CD4-positive, alpha-beta T cell treated with Interleukin-15 for 1 hour (primary cell): ENCODE measurements around the gene MLLT1.

ENCODE experiments used
- DNase-seq: peaks from one replicate; pipeline ENCODE4 v3.0.0-alpha.2; 2020

MLLT1 gene

GRCh38 chr19:6220385-6221191 is 59.2 kb downstream of the MLLT1 start:
- DNase-seq, result no peak

GRCh38 chr19:6219586-6220290 is 60.0 kb downstream of the MLLT1 start:
- DNase-seq, result no peak

GRCh38 chr19:6219147-6219525 is 60.6 kb downstream of the MLLT1 start:
- DNase-seq, result no peak

- peak; percentile 76 for DNase-seq
These were observed 61.2 kb downstream of the MLLT1 start for GRCh38 chr19:6218491-6219146.

GRCh38 chr19:6217752-6218334 is 61.9 kb downstream of the MLLT1 start:
- DNase-seq, result no peak

- DNase-seq, result no peak
These were observed 62.6 kb downstream of the MLLT1 start for GRCh38 chr19:6216996-6217751.

GRCh38 chr19:6216236-6216995 is 63.4 kb downstream of the MLLT1 start:
- DNase-seq, result no peak

GRCh38 chr19:6215701-6216235 is 64.0 kb downstream of the MLLT1 start:
- DNase-seq, result no peak

- DNase-seq, result no peak
These were observed 64.8 kb downstream of the MLLT1 start for GRCh38 chr19:6214881-6215541.

GRCh38 chr19:6213696-6214641 is 65.8 kb downstream of the MLLT1 start:
- DNase-seq, result no peak

- no peak for DNase-seq
These were observed 66.5 kb downstream of the MLLT1 start for GRCh38 chr19:6213266-6213595.

- no peak for DNase-seq
These were observed 67.1 kb downstream of the MLLT1 start for GRCh38 chr19:6212403-6213265.

- no peak for DNase-seq
These were observed 68.0 kb downstream of the MLLT1 start for GRCh38 chr19:6211632-6212402.

- DNase-seq, result no peak
These were observed 68.8 kb downstream of the MLLT1 start for GRCh38 chr19:6210721-6211600.

GRCh38 chr19:6210091-6210490 is 69.7 kb downstream of the MLLT1 start:
- DNase-seq, result no peak

- DNase-seq, result no peak
These were observed 70.1 kb downstream of the MLLT1 start for GRCh38 chr19:6209680-6210079.

GRCh38 chr19:6209233-6209632 is 70.5 kb downstream of the MLLT1 start:
- no peak for DNase-seq
